GM21360 (cell line): ENCODE results near the gene RITA1.
"Not testable (repeated sequence)": the region's sequence is repeated elsewhere in the genome, so short reads cannot be mapped to it uniquely, and the experiment has no call there.

Source experiments
- ATAC-seq: cut with Tn5 transposase; IDR thresholded peaks from one replicate; pipeline ENCODE4 v1.9.1; 2021; ENCODE audit warnings: mild to moderate bottlenecking, moderate library complexity; ENCODE audit not compliant: unreplicated experiment

RITA1 gene, protein sequence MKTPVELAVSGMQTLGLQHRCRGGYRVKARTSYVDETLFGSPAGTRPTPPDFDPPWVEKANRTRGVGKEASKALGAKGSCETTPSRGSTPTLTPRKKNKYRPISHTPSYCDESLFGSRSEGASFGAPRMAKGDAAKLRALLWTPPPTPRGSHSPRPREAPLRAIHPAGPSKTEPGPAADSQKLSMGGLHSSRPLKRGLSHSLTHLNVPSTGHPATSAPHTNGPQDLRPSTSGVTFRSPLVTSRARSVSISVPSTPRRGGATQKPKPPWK

DNA sequence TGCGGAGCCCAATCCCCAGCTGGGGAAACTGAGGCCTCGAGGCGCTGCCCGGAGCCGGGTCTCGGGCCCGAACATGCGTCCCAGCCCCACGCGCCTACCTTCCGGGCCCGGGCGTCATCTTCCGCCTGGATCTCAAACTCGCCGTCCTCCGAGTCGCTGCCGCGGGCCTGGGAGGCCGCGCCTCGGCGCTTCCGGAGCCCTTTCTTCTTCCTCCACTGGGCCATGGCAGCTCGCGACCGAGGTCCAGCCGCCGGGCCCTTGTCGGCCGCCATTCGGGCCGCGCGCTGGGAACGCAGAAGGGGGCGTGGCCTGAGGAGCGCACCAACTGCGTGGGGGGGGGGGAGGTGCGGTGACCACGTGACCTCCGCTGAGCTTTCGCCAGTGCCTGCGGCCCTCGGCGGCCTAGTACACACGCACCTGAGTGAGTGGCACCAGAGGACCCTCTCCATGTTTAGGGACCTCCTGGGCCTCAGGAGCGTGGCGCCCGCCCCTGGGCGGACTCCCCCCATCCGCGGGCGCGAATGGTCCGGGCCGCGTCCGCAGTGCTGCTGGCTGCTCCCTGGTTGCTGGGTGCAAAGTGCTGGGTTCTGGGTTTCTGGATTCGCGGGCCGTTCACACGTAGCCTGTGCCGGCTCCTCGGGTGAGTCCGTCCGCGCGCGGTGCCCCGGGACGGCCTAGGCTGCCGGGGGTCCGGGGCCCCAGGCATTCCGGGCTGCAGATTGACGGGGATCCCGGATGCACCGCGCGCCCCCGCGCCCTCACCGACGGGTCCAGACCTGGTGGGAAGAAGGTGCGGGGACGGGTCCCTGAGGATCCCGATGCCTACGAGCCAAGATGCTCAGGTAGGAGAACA lies at the start of gene RITA1, which contains the start of gene DDX54:
Gene RITA1, plus strand, starts transcription at position 542 of the 853 bp plus-strand sequence. CDS start 1,026 bp downstream, outside the sequence.
Gene DDX54, minus strand, starts transcription at position 299 of the 853 bp plus-strand sequence. Its CDS starts 27 bp downstream, at position 272.
- ATAC-seq: peak; percentile 41

DNA sequence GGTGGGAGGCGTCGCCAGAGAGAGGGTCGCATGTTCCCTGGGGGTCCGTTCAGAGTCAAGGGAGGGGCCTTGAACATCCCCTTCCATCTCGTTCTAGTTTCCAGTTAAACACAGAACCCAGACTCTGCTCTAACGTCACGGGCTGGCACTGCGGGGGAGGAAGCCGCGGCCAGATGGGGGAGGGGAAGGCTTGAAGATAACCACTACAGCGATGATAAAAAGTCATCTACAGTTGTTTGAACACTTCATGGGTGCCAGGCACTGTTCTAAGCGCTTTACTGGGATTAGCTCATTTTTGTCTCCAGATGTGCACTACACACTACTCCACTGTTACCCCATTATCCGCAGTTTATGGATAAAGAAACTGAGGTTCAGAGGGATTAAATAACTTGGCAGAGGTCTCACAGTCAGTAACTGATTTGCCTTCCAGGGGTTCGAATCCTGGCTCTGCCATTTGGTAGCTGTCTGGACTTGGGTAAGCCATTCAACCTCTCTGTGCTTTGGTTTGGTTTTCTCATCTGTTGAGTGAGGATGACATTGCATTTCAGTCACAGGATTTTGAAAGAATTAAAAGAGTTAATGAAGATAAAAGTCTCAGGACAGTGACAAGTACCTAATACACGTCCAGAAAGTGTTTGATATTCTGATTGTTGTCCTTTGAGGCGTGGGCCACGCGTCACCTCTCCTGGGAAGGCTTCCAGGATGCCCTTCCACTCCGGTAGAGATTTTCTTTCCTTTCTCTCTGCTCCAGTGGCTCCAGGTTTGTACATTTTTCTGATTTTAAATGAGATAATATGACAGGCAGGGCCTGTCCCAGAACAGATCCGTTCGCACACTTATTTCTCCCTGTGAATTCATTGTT lies 49.2 kb upstream of the RITA1 start:
- ATAC-seq: no peak

DNA sequence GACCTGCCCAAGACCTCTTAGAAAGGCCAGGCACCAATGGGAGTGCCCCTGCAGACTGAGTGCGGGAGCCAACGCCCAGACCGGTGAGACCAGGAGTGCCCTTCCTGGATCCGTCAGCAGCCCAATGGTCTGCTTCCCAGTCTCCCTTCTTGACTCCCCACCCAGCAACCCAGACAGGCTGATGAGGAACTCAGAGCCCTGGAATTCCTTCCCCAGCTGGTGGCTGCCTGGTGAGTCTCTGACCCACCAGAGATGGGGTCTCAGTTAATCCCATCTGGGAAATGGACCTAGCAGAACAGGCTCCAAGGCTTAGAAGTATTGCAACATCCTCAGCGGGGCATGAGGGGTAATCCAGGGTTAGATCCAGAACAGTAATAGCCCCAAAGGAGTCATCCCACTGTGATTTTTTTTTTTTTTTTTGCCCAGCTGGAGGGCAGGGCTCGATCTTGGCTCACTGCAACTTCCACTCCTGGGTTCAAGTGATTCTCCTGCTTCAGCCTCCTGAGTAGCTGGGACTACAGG lies 48.5 kb upstream of the RITA1 start:
- ATAC-seq: no peak

DNA sequence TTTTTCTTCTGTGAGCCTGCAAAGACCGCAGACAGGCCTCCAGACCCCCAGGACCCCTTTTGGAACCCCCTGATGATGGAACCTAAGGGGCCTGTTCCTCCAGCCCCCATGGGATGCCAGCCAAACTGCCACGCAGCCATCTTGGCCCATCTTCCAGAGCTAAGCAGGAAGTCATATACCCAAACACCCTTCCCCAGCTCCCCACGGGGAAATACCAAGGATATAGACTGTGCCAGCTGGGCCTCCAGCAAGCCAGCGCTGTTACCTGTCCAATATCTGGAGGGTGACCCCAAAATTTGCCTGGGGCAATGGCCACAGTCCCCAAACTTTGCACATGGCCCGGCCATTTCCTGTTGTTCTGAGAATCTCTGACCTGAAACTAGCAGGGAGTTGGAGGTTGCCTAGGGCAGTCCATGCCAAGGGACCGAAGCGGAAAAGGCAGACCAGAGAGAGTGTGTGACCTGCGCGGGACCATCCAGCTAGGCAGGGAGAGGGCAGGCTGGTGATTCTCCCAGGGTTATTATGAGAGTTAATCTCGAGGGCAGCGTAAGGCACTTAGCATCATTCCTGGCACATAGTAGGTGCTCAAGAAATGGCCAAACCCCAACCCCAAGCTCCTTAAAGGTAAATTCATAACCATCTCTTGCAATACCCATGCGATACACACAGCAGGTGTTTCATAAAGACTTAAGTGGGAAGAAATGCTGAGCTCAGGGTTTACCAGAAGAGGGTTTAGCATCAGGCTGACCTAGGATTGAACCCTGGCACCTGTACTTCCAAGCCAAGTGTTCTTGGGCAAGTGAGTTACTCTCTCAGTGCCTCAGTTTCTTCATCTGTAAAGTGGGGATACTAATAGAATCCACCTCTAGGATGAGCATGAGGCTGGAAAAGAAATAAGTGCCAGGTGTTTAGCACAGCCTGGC lies 47.4 kb upstream of the RITA1 start:
- ATAC-seq: no peak

DNA sequence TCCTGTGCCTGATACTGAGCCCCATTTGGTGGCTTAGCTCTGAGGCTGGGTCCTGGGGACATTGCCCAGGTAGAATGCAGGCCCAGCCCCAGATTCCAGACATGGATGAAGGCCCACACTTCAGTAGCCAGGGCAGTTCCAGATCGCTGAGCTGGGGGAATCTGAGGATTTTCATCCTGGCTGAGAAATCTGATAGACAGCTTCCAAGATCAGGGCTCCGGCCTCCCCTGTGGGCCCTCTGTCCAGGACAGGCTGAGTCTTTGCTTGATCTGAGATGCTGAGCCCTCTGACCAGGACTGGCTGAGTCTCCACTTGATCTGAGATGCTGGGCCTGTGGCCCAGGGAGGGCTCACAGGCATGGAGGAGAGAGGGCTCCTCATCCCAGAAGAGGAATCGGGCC lies 46.7 kb upstream of the RITA1 start:
- no peak for ATAC-seq

DNA sequence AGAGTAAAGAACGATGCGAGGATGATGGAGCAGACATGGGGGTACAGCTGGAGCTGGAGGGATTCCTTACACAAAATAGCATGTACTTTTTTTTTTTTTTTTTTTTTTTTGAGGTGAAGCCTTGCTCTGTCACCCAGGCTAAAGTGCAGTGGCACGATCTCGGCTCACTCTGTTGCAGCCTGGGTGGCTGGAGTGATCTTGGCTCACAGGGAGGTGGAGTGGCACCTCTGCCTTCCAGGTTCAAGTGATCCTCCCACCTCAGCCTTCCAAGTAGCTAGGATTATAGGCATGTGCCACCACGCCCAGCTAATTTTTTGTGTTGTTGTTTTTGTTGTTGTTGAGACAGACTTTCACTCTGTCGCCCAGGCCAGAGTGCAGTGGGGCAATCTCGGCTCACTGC lies 44.8 kb upstream of the RITA1 start:
- ATAC-seq: no peak

DNA sequence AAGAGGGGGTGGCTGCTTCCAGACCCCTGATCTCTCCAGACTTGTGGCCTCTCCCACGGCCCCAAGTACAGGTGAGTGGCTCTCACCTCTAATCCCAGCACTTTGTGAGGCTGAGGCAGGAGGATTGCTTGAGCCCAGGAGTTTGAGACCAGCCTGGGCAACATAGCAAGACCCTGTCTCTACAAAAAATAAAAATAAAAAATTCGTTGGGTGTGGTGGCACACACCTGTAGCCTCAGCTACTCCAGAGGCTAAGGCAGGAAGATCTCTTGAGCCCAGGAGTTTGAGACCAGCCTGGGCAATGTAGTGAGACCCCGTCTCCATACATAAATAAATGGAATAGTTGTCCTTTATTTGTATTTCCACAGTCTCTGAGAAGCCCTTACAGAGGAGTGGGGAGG lies 43.8 kb upstream of the RITA1 start:
- not testable (repeated sequence) for ATAC-seq

DNA sequence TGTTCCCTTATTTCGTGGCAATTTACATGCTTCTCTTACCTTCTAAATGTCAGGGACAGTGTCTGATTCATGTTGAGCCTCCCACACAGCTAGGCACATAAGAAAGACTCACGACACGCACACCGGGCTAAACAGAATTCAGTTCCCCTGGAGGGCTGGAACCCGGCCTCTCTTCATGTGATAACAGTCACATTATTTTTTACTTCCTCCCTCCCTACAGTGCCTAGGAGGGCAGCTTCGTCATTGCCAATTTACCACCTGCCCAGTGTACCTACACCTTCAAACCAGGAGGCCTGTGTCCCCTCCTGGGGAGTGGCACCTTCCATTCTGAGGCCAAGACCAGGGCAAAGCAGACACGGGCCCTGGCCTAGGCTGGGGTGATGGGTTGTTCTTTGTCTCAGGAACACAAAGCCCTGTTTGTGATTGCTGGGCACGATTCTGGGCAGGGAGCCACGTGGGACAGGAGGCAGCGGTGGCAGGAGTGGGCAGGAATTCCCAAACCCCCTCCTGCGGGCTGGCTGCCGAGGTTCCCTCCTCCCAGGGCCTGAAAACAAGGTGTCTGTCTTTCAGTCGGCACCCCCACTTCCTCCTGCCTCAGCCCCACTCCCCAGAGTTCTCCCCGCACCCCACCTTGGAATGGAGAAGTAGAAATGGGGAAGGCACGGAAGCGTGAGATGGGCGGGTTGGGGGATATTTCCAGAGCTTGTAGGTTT lies 43.2 kb upstream of the RITA1 start:
- no peak for ATAC-seq

DNA sequence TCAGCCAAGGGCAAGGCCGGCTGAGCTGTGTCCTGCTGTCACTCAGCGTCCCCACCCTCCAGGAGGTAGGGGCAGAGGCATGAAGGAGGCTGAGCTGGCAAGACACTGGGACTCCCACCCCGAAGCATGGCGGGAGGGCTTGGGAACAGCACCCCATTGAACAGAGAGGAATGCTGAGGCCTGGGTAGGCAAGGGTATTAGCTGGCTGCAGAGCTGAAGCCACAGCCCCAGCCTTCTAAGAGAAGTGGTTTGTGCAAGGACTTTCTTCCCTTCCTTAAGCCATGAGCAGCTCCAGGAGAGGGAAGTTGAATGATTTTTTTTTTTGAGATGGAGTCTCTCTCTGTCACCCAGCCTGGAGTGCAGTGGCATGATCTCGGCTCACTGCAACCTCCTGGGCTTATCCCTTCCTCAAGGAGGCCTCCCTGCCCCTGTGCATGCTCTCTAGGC lies 42.6 kb upstream of the RITA1 start:
- ATAC-seq: no peak

DNA sequence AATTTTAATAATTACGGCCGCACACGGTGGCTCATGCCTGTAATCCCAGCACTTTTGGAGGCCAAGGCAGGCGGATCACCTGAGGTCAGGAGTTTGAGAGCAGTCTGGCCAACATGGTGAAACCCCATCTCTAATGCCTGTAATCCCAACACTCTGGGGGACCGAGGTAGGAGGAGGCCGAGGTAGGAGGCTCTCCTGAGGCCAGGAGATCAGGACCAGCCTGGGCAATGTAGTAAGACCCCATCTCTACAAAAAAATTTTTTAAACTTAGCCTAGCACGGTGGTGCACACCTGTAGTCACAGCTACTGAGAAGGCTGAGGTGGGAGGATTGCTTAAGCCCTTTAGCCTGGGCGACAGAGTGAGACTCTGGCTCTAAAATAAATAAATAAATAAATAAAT lies 41.6 kb upstream of the RITA1 start:
- ATAC-seq: no peak

DNA sequence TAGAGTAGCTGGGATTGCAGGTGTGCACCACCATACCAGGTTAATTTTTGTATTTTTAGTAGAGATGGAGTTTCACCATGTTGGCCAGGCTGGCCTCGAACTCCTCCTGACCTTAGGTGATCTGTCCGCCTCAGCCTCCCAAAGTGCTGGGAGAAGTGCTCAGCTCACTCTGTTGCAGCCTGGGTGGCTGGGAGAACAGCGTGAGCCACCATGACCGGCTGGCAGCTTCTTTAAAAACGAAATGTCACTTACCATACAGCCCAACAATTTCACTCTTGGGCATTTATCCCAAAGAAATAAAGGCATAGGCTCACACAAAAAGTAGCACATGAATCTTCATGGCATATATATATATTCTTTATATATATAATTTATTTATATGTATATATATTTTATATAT lies 40.7 kb upstream of the RITA1 start:
- no peak for ATAC-seq

DNA sequence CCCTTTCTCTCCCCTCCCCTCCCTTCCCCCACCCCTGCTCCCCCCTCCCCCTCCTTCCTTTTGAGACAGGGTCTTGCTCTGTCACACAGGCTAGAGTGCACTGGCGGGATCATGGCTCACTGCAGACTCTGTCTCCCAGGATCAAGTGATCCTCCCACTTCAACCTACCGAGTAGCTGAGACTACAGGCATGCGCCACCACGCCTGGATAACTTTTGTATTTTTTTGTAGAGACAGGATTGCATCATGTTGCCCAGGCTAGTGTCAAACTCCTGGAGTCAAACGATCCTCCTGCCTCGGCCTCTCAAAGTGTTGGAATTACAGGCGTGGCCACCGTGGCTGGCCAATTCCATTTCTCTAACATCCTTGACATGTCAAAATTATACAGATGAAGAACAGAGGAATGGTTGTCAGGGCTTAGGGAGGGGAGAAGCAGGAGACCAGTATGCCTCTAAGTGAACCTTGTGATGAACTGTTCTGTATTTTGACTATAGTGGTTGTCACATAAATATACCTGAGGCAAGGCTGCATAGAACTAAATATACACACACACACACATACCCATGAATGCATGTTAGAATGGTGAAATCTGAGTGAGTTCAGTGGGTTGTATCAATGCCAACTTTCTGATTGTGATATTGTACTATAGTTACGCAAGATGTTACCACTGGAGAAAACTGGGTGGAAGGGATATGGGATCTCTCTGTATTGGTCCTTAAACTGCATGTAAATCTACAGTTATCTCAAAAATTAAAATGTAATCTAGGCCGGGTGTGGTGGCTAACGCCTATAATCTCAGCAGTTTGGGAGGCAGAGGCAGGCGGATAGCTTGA lies 39.6 kb upstream of the RITA1 start:
- no peak for ATAC-seq

DNA sequence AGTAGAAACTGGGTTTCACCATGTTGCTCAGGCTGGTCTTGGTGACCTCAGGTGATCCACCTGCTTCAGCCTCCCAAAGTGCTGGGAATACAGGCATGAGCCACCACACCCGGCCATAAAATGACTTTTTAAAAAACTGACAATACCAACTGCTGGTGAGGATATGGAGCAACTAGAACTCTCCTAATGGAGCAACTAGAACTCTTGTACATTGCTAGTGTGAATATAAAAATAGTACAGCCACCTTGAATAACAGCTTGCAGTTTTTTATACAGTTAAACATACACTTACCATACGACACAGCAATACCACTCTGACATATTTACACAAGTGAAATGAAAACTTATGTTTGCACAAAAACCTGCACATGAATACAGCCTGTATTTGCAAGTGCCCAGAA lies 38.5 kb upstream of the RITA1 start:
- ATAC-seq: no peak

DNA sequence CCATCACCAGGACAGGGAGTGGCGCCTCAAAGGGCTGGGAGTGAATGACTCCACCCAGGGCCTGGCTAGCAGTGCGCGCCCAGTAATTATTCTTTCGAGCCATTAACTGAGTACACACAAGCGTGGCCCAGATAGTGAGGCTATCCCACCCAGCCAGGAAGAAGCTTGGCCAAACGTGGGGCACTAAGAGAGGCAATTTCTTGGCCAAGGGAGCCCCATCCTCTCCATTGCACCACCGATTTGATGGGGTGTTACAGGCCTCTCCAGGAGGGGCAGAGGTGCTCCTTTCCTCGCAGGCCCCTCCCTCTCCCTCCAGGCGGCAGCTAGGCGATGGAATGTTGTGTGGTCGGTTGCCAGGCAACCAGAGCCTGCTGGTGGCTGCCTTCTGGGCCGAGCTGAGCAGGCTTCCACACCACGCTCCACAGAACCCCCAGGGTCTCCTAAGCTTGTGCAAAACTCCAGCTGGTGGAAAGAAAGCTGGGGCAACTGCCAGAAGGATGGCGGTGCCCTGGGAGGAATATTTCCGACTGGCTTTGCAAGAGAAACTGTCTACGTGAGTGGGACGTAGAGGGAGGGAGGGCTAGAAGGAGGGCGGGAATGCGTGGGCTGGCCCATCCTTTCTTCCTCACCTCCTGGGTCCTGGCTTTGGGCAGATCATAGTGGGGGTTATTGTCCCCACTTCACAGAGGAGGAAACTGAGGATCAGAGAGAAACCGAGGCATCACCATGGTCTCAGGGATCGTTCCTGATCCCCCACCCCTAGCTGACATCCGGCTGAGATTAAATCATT lies 36.0 kb upstream of the RITA1 start, which contains the start of gene CFAP73:
Gene CFAP73, plus strand, starts transcription at position 364 of the 790 bp plus-strand sequence. Its CDS starts 134 bp downstream, at position 498.
- ATAC-seq: no peak

DNA sequence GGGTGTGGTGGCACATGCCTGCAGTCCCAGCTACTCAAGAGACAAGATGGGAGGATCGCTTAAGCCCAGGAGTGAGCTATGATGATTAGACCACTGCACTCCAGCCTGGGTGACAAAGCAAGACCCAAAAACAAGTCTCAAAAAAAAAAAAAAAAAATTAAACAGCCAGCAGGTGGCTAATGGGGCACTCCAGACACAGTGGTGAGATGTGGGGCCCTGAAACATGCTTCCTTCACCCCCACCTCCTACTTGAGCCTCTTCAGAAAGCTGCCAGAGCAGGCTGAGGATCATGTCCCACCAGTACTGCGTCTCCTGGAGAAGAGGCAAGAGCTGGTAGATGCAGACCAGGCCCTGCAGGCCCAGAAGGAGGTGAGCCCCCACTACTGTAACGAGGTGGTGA lies 33.9 kb upstream of the RITA1 start:
- ATAC-seq: no peak

DNA sequence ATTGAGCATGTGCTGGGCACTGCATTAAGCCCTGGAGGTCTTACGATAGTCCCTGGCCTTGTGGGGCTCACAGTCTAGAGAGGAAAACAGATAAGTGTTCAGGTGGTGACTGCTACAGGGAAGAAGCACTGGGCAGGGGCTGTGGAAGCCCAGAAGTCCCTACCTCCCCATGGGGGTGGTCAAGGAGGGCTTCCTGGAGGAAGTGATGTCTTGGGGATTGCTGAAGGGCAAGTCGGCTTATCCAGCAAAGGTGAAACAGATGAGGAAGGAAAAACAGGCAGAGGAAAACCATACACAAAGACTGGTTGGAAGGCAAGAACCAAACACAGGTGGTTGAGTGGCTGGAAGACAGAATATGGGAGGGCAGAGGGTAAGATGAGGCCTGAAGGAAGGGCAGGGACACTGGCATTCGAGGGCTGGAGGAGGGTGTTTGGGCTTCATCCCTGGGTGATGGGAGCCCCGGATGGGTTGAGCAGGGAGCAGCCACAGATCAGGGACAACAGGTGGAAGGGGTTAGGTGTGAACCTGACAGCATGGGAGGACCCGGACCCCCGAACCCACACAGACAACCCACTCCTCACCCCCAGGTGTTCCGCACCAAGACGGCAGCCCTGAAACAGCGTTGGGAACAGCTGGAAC lies 33.2 kb upstream of the RITA1 start:
- no peak for ATAC-seq
